B cell (primary cell): ENCODE results near the gene CD1B.
"Not testable (repeated sequence)": the region's sequence is repeated elsewhere in the genome, so short reads cannot be mapped to it uniquely, and the experiment has no call there.

ENCODE experiments used
- CTCF ChIP-seq: fragments of 200-600 bp; IDR thresholded peaks from one replicate; pipeline ENCODE4 v1.8.0; 2022; ENCODE audit warnings: antibody characterized with exemption, mild to moderate bottlenecking
- EZH2 ChIP-seq: IDR thresholded peaks from 2 replicates; pipeline ENCODE4 v1.6.1; 2012; ENCODE audit warnings: borderline replicate concordance, low read depth, mild to moderate bottlenecking, moderate library complexity, low read length; ENCODE audit not compliant: insufficient read depth, poor library complexity, severe bottlenecking

DNA sequence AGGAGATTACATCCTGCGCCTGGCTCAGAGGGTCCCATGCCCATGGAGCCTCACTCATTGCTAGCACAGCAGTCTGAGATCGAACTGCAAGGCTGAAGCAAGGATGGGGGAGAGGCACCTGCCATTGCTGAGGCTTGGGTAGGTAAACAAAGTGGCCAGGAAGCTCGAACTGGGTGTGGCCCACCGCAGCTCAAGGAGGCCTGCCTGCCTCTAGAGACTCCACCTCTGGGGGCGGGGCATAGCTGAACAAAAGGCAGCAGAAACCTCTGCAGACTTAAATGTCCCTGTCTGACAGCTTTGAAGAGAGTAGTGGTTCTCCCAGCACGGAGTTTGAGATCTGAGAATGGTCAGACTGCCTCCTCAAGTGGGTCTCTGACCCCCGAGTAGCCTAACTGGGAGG, 5.1 kb upstream of the CD1B start:
- TF ChIP-seq EZH2, CTCF: not testable (repeated sequence)
